H9 (cell line): ENCODE measurements around the gene UGT3A1. TPM values are rescaled to one million over a fixed set of nuclear protein-coding genes. Genes with fewer than 3 reads are reported as not detected.

Source experiments
- DNase-seq: peaks from one replicate; pipeline ENCODE4 v3.0.0-alpha.2; 2017
- H2AFZ ChIP-seq: one replicate; pipeline ENCODE4 v1.6.1; 2013; ENCODE audit warnings: mild to moderate bottlenecking, low read length, control low read depth, moderate library complexity
- H2AK5ac ChIP-seq: 2 replicates; pipeline ENCODE4 v1.6.1; 2013; ENCODE audit warnings: low read length, control low read depth, mixed read lengths; ENCODE audit not compliant: insufficient read length
- H2BK120ac ChIP-seq: one replicate; pipeline ENCODE4 v1.6.1; 2013; ENCODE audit warnings: low read depth, mild to moderate bottlenecking, low read length, control low read depth, inconsistent platforms; ENCODE audit not compliant: poor library complexity, severe bottlenecking
- H2BK12ac ChIP-seq: 2 replicates; pipeline ENCODE4 v1.6.1; 2013; ENCODE audit warnings: low read length, control low read depth, mixed read lengths, low read depth; ENCODE audit not compliant: insufficient read length
- H2BK15ac ChIP-seq: 2 replicates; pipeline ENCODE4 v1.6.1; 2013; ENCODE audit warnings: low read depth, low read length, control low read depth
- H2BK20ac ChIP-seq: one replicate; pipeline ENCODE4 v1.6.1; 2013; ENCODE audit warnings: low read depth, mild to moderate bottlenecking, low read length, control low read depth, inconsistent platforms; ENCODE audit not compliant: poor library complexity, severe bottlenecking
- H2BK5ac ChIP-seq: 2 replicates; pipeline ENCODE4 v1.6.1; 2013; ENCODE audit warnings: low read length, control low read depth, mixed read lengths; ENCODE audit not compliant: insufficient read length
- H3K14ac ChIP-seq: 2 replicates; pipeline ENCODE4 v1.6.1; 2013; ENCODE audit warnings: low read length, control low read depth; ENCODE audit not compliant: insufficient read depth
- H3K18ac ChIP-seq: 2 replicates; pipeline ENCODE4 v1.6.1; 2013; ENCODE audit warnings: low read depth, mild to moderate bottlenecking, mixed read lengths, low read length, control low read depth; ENCODE audit not compliant: insufficient read length
- H3K23ac ChIP-seq: 2 replicates; pipeline ENCODE4 v1.6.1; 2013; ENCODE audit warnings: low read length, control low read depth, mixed read lengths, low read depth; ENCODE audit not compliant: insufficient read length
- H3K23me2 ChIP-seq: 2 replicates; pipeline ENCODE4 v1.6.1; 2013; ENCODE audit warnings: low read depth, mild to moderate bottlenecking, mixed read lengths, low read length, control low read depth; ENCODE audit not compliant: insufficient read length, poor library complexity, severe bottlenecking
- H3K27ac ChIP-seq: 2 replicates; pipeline ENCODE4 v1.5.1; 2013; ENCODE audit warnings: low read length, control low read depth, mixed read lengths, low read depth; ENCODE audit not compliant: insufficient read length
- H3K27me3 ChIP-seq: 2 replicates; pipeline ENCODE4 v1.6.1; 2013; ENCODE audit warnings: low read length, control low read depth, inconsistent platforms; ENCODE audit not compliant: insufficient read depth
- H3K4ac ChIP-seq: 2 replicates; pipeline ENCODE4 v1.6.1; 2013; ENCODE audit warnings: low read depth, mild to moderate bottlenecking, control low read depth, inconsistent platforms, low read length, moderate library complexity
- H3K4me1 ChIP-seq: 2 replicates; pipeline ENCODE4 v1.6.1; 2013; ENCODE audit warnings: low read length, control low read depth, inconsistent platforms; ENCODE audit not compliant: insufficient read depth
- H3K4me2 ChIP-seq: 2 replicates; pipeline ENCODE4 v1.6.1; 2013; ENCODE audit warnings: low read length, control low read depth, mixed read lengths; ENCODE audit not compliant: insufficient read length, insufficient read depth
- H3K56ac ChIP-seq: 2 replicates; pipeline ENCODE4 v1.6.1; 2013; ENCODE audit warnings: low read depth, mild to moderate bottlenecking, mixed read lengths, low read length, control low read depth; ENCODE audit not compliant: insufficient read length
- H3K79me1 ChIP-seq: 2 replicates; pipeline ENCODE4 v1.6.1; 2013; ENCODE audit warnings: low read depth, mild to moderate bottlenecking, moderate library complexity, low read length, control low read depth, inconsistent platforms; ENCODE audit not compliant: insufficient read depth, poor library complexity, severe bottlenecking
- H3K79me2 ChIP-seq: 2 replicates; pipeline ENCODE4 v1.6.1; 2013; ENCODE audit warnings: low read length, control low read depth, inconsistent platforms; ENCODE audit not compliant: insufficient read depth
- H3K9ac ChIP-seq: 2 replicates; pipeline ENCODE4 v1.6.1; 2013; ENCODE audit warnings: low read length, control low read depth, mixed read lengths; ENCODE audit not compliant: insufficient read length; ENCODE audit errors: extremely low read depth
- H3K9me3 ChIP-seq: one replicate; pipeline ENCODE4 v1.6.1; 2013; ENCODE audit warnings: low read depth, low read length, inconsistent platforms; ENCODE audit not compliant: control insufficient read depth
- H3T11ph ChIP-seq: one replicate; pipeline ENCODE4 v1.6.1; 2013; ENCODE audit warnings: mild to moderate bottlenecking, low read length, control low read depth, inconsistent platforms
- H4K20me1 ChIP-seq: one replicate; pipeline ENCODE4 v1.6.1; 2013; ENCODE audit not compliant: control insufficient read depth, insufficient read length, insufficient read depth
- H4K5ac ChIP-seq: 2 replicates; pipeline ENCODE4 v1.6.1; 2013; ENCODE audit warnings: low read depth, mild to moderate bottlenecking, mixed read lengths, low read length, control low read depth; ENCODE audit not compliant: insufficient read length
- H4K8ac ChIP-seq: replicated peaks from 2 replicates; pipeline ENCODE4 v1.6.1; 2013; ENCODE audit warnings: low read length, control low read depth, mixed read lengths, low read depth; ENCODE audit not compliant: insufficient read length
- H4K91ac ChIP-seq: 2 replicates; pipeline ENCODE4 v1.6.1; 2013; ENCODE audit warnings: low read depth, mild to moderate bottlenecking, moderate library complexity, mixed read lengths, low read length, control low read depth; ENCODE audit not compliant: insufficient read length
- H3K27ac Mint-ChIP-seq, 3 experiments: 2 replicates in 2 of 3; 3 replicates in 1 of 3; pipeline ENCODE4 v1.8.0; 2020 to 2021; ENCODE audit warnings: mixed read lengths in 3 of 3, mild to moderate bottlenecking in 1 of 3, moderate library complexity in 1 of 3
- H3K27me3 Mint-ChIP-seq: 2 replicates; pipeline ENCODE4 v1.8.0; 2021; ENCODE audit warnings: low read depth, mild to moderate bottlenecking, moderate library complexity, mixed read lengths
- H3K36me3 Mint-ChIP-seq, 3 experiments: 2 replicates in 2 of 3; 3 replicates in 1 of 3; pipeline ENCODE4 v1.8.0; 2020 to 2021; ENCODE audit warnings: low read depth in 3 of 3, mixed read lengths in 3 of 3; ENCODE audit not compliant: insufficient read depth in 1 of 3
- H3K4me1 Mint-ChIP-seq, 2 experiments: 2 replicates each; pipeline ENCODE4 v1.8.0; 2020; ENCODE audit warnings: mixed read lengths in 2 of 2
- H3K4me3 Mint-ChIP-seq, 2 experiments: 2 replicates in 1 of 2; 3 replicates in 1 of 2; pipeline ENCODE4 v1.8.0; 2020 to 2021; ENCODE audit warnings: mild to moderate bottlenecking in 2 of 2, mixed read lengths in 2 of 2, moderate library complexity in 1 of 2
- H3K9me3 Mint-ChIP-seq, 2 experiments: 2 replicates in 1 of 2; 3 replicates in 1 of 2; pipeline ENCODE4 v1.8.0; 2020; ENCODE audit warnings: mild to moderate bottlenecking in 2 of 2, mixed read lengths in 2 of 2, moderate library complexity in 1 of 2
- CTCF ChIP-seq: fragments of 200-600 bp; sonication (generic); conservative IDR thresholded peaks from 3 replicates; pipeline ENCODE4 v1.8.0; 2021; ENCODE audit warnings: antibody characterized with exemption, mild to moderate bottlenecking
- WGBS: extraction: QIAGEN DNeasy Blood & Tissue Kit; methylation state at CpG from one replicate; pipeline ENCODE4 v1.1.7; 2013; ENCODE audit warnings: missing lambda C conversion rate, low lambda C conversion rate, mixed read lengths; ENCODE audit not compliant: insufficient read length; ENCODE audit errors: extremely low coverage; 5-methylcytosine and 5-hydroxymethylcytosine counted together
- total RNA-seq: library from RNA; stranded (reverse); gene quantifications from 2 replicates; pipeline ENCODE4 v1.2.1, GENCODE V29; 2021

Gene UGT3A1
- total RNA-seq, 1 experiment from 2014 or later: 1.8 TPM

- Histone ChIP-seq H3K27ac (no peak overlapping the region), H3K9me3 (no peaks in the 10 kb centered on the region), H3K79me1 (no peaks in the 10 kb centered on the region), H4K5ac (no peak overlapping the region), H3K14ac (no peak overlapping the region), H3K79me2 (no peaks in the 10 kb centered on the region), H2AK5ac (no peak overlapping the region), H3K23ac (no peak overlapping the region), H3K4ac (no peak overlapping the region), H2BK120ac (no peak overlapping the region), H2BK20ac (no peak overlapping the region), H2AFZ (no peak overlapping the region), H3K27me3 (no peaks in the 10 kb centered on the region), H3K4me1 (no peaks in the 10 kb centered on the region), H3K56ac (no peak overlapping the region), H4K91ac (no peak overlapping the region), H2BK15ac (no peak overlapping the region), H3T11ph (no peak overlapping the region), H2BK12ac (no peak overlapping the region), H2BK5ac (no peak overlapping the region), H4K8ac (no peak overlapping the region), H4K20me1 (no peaks in the 10 kb centered on the region), H3K18ac (no peak overlapping the region), H3K4me2 (no peak overlapping the region), H3K9ac (no peak overlapping the region), H3K23me2 (no peaks in the 10 kb centered on the region)
- H3K4me1 Mint-ChIP-seq: no peaks in the 10 kb centered on the region
- H3K4me3 Mint-ChIP-seq: no peak overlapping the region
- no peak for TF ChIP-seq CTCF
- H3K27ac Mint-ChIP-seq: no peak overlapping the region
- WGBS: no CpG with 5 or more reads among the region's 5 CpGs
- peaks cover 20 to 33% of the 10 kb centered on the region in 2 experiments for H3K9me3 Mint-ChIP-seq
- peaks cover 5% of the 10 kb centered on the region for H3K27me3 Mint-ChIP-seq
- peaks cover 0 to 5% (median 0%) of the 10 kb centered on the region in 3 experiments; a peak in 2 of 7 replicates for H3K36me3 Mint-ChIP-seq
- no peak for DNase-seq
These were observed 19.3 kb downstream of the UGT3A1 start for GRCh38 chr5:35971878-35972210.
